NCI-H510A (cell line): ENCODE results near the gene TOP3B.
"Not testable (repeated sequence)": the region's sequence is repeated elsewhere in the genome, so short reads cannot be mapped to it uniquely, and the experiment has no call there.

Source experiments
- DNase-seq: peaks from one replicate; lab custom pipeline; 2025; lab: John Stamatoyannopoulos, UW

TOP3B gene

GRCh38 chr22:21922370-21923162, 60.0 kb downstream of the TOP3B start:
- no peak for DNase-seq

- DNase-seq: no peak
These were observed 60.9 kb downstream of the TOP3B start for GRCh38 chr22:21921729-21922128.

GRCh38 chr22:21921184-21921721, 61.3 kb downstream of the TOP3B start:
- DNase-seq: no peak

GRCh38 chr22:21920341-21921183, 62.0 kb downstream of the TOP3B start:
- no peak for DNase-seq

- DNase-seq: no peak
These were observed 62.9 kb downstream of the TOP3B start for GRCh38 chr22:21919526-21920307.

GRCh38 chr22:21918466-21919185, 64.0 kb downstream of the TOP3B start:
- no peak for DNase-seq

GRCh38 chr22:21917959-21918261, 64.7 kb downstream of the TOP3B start:
- no peak for DNase-seq

GRCh38 chr22:21917181-21917958, 65.2 kb downstream of the TOP3B start:
- DNase-seq: no peak

- DNase-seq: no peak
These were observed 66.2 kb downstream of the TOP3B start for GRCh38 chr22:21916309-21916918.

- no peak for DNase-seq
These were observed 66.8 kb downstream of the TOP3B start for GRCh38 chr22:21915624-21916308.

- not testable (repeated sequence) for DNase-seq
These were observed 68.4 kb downstream of the TOP3B start for GRCh38 chr22:21914033-21914642.

GRCh38 chr22:21910367-21910766, 72.2 kb downstream of the TOP3B start:
- not testable (repeated sequence) for DNase-seq

GRCh38 chr22:21909871-21910270, 72.7 kb downstream of the TOP3B start:
- DNase-seq: no peak

- DNase-seq: no peak
These were observed 74.7 kb downstream of the TOP3B start for GRCh38 chr22:21907638-21908522.
